Muscle of leg (tissue), 11 donors: Measurements from ENCODE around the gene ZNF57. TPM values are rescaled to one million over a fixed set of nuclear protein-coding genes. Genes with fewer than 3 reads are reported as not detected.
"Not testable (repeated sequence)": the region's sequence is repeated elsewhere in the genome, so short reads cannot be mapped to it uniquely, and the experiment has no call there.

ENCODE experiments used
- DNase-seq: peaks from one replicate; pipeline ENCODE4 v3.0.0; 2013
- H3K27ac ChIP-seq: one replicate; pipeline ENCODE4 v1.5.1; 2013; ENCODE audit warnings: mild to moderate bottlenecking, low read length, control low read depth
- H3K27me3 ChIP-seq: one replicate; pipeline ENCODE4 v1.6.1; 2013; ENCODE audit warnings: low read length; ENCODE audit not compliant: control insufficient read depth, insufficient read depth
- H3K36me3 ChIP-seq: one replicate; pipeline ENCODE4 v1.6.1; 2013; ENCODE audit warnings: low read length; ENCODE audit not compliant: control insufficient read depth, insufficient read depth
- H3K4me1 ChIP-seq: one replicate; pipeline ENCODE4 v1.6.1; 2013; ENCODE audit warnings: low read length; ENCODE audit not compliant: control insufficient read depth, insufficient read depth
- H3K4me3 ChIP-seq: one replicate; pipeline ENCODE4 v1.5.1; 2013; ENCODE audit warnings: low read length, control low read depth
- H3K9me3 ChIP-seq: replicated peaks from 2 replicates; pipeline ENCODE4 v1.6.1; 2013; ENCODE audit warnings: low read depth, low read length; ENCODE audit not compliant: control insufficient read depth
- WGBS: methylation state at CpG from one replicate; pipeline ENCODE4 v1.1.5; 2013; ENCODE audit warnings: missing lambda C conversion rate; ENCODE audit not compliant: insufficient coverage; 5-methylcytosine and 5-hydroxymethylcytosine counted together
- polyA plus RNA-seq, 8 donors: library from polyadenylated mRNA; unstranded; fragments of 120-200 nt; gene quantifications; one replicate each; pipeline versions ENCODE4 v1.2.1 to v1.2.3, GENCODE V29; 2013; ENCODE audit warnings: inconsistent platforms in 1 of 8, low replicate concordance in 1 of 8; ENCODE audit not compliant: insufficient read length in 8 of 8, insufficient read depth in 1 of 8
- total RNA-seq: library from RNA; stranded (reverse); fragments of 120-200 nt; gene quantifications from one replicate; pipeline ENCODE4 v1.2.4, GENCODE V29; 2013

Gene ZNF57
- total and polyA plus RNA-seq, 9 donors, result 2.2 to 4.1 (median 3.5) TPM

DNA sequence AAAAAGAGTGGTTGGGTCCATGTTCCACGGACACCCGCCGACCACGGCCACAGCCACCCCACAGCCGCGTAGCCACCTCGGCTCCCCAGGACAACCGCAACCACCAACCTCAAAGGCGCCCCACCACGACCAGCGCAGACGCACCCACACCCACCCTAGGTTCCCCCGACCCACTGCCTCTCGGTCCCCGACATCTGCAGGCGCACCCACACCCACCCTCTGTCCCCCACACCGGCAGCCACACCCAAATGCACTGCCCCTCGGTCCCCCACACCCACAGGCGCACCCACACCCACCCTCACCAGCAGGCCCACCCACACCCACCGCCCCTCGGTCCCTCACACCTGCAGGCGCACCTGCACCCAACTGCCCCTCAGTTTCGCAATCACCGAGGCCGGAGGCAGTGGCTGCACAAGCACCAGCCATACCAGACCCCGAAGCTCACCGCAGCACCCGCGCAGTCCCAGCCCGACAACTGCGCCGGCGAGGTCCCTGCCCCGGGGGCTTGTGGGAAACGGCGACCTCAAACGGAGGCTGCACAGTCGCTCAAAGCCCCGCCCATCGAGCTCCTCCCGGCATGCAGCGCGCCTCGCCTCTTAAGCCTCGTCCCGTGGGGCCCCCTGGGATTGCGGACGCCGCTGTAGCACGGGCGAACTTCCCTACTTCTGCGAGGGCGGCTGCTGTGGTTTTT lies 25.8 kb downstream of the ZNF57 start:
- Histone ChIP-seq H3K4me1 (peaks cover 8% of the 10 kb centered on the region), H3K36me3 (peaks cover 7% of the 10 kb centered on the region), H3K9me3 (peaks cover 5% of the 10 kb centered on the region), H3K4me3 (no peak overlapping the region), H3K27me3 (no peaks in the 10 kb centered on the region), H3K27ac (no peak overlapping the region)
- no peak for DNase-seq
- WGBS, result 77% methylated on average over 47 of the region's 53 CpGs

DNA sequence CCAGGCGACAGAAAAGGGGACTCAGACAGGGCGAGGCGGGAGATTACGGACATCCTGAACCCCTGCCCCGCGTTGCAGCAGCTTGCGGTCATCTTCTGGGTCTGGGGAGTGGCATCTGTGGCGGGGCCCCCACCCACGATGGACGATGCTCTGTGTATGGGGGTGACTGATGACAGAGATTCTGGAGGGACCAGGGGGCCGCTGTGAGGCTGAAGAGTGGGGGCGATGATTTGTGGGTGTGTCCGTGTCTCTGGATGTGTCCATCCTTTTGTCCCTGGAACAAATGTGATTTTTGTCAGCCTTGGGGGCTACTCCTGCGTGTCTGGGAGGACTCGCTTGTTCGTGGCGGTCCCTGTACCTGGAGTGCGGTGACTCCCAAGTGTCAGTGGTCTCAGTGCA lies 26.3 kb downstream of the ZNF57 start:
- Histone ChIP-seq H3K27ac (no peak overlapping the region), H3K9me3 (peaks cover 5% of the 10 kb centered on the region), H3K27me3 (no peaks in the 10 kb centered on the region), H3K36me3 (peaks cover 7% of the 10 kb centered on the region), H3K4me1 (peaks cover 8% of the 10 kb centered on the region), H3K4me3 (no peak overlapping the region)
- no peak for DNase-seq
- 90% methylated on average over 16 of the region's 18 CpGs for WGBS

DNA sequence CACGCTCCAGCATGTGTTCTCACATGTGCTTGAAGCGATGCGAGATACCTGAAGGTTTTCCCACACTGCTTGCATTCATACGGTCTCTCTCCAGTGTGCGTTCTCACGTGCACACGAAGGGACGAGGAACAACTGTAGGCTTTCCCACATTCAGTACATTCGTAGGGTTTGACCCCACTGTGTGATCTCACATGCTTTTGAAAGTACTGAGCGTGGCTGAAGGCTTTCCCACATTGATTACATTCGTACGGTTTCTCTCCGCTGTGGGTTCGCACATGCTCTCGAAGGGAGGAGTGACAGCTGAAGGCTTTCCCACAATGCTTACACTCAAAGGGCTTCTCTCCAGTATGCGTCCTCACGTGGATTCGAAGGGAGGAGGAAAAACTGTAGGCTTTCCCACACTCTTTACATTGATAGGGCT lies 32.8 kb downstream of the ZNF57 start:
- no peak for DNase-seq
- Histone ChIP-seq H3K9me3 (peaks cover 42% of the 10 kb centered on the region), H3K36me3 (peaks cover 54% of the 10 kb centered on the region), H3K4me1 (no peaks in the 10 kb centered on the region), H3K4me3 (no peak overlapping the region), H3K27ac (no peak overlapping the region), H3K27me3 (no peaks in the 10 kb centered on the region)
- WGBS, result 97% methylated on average over 15 of the region's 18 CpGs

DNA sequence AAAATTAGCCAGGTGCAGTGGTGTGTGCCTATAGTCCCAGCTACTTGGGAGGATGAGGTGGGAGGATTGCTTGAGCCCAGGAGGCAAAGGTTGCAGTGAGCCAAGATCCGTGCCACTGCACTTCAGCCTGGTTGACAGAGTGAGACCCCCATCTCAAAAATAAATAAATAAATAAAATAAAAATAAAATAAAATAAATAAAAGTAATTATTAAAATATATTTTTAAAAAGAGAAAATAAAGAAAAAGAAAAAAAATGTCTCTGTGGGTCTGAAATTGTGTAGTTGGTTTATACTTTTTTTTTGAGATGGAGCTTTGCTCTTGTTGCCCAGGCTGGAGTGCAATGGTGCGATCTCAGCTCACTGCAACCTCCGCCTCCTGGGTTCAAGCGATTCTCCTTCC lies 35.1 kb downstream of the ZNF57 start:
- not testable (repeated sequence) for H3K4me1 ChIP-seq, DNase-seq, H3K4me3 ChIP-seq, H3K27me3 ChIP-seq, H3K27ac ChIP-seq
- peaks cover 60% of the 10 kb centered on the region for H3K36me3 ChIP-seq
- peaks cover 41% of the 10 kb centered on the region for H3K9me3 ChIP-seq
- WGBS, result no CpG with 5 or more reads among the region's 4 CpGs

DNA sequence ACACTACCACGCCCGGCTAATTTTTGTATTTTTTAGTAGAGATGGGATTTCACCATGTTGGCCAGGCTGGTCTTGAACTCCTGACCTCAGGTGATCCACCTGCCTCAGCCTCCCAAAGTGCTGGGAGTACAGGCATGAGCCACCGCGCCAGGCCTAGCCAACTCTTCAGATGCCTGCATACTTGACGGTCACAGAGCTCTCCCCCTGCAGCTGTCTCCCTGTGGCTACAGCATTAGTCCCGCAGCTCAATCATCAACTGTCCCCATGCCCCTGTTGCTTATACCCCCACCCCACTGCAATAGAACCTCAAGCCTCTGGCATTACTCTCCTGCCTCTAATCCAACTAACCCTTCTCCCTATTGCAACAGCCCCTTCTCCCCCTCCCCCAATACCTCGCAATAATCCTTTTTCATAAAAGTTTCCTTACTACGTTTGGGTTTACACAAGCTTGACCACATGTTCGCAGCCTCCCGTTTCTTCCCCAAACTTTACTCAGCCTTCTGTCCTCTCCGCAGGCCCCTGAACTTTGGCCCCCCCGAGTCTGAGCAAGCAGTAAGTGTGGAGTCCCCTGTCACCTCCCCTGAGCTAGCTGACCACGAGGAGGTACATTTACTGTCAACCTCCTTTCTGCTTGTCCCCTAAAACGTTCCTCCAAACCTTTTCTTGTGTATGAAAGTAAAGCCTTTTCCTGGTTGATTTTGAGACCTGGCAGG lies 42.4 kb downstream of the ZNF57 start:
- H3K4me3 ChIP-seq, result no peak overlapping the region
- 77% methylated on average over 9 of the region's 14 CpGs for WGBS
- peaks cover 11% of the 10 kb centered on the region for H3K36me3 ChIP-seq
- H3K27me3 ChIP-seq, result no peaks in the 10 kb centered on the region
- no peaks in the 10 kb centered on the region for H3K9me3 ChIP-seq
- H3K27ac ChIP-seq, result peak overlapping the region; percentile 29
- H3K4me1 ChIP-seq, result peaks cover 20% of the 10 kb centered on the region
- DNase-seq, result no peak

DNA sequence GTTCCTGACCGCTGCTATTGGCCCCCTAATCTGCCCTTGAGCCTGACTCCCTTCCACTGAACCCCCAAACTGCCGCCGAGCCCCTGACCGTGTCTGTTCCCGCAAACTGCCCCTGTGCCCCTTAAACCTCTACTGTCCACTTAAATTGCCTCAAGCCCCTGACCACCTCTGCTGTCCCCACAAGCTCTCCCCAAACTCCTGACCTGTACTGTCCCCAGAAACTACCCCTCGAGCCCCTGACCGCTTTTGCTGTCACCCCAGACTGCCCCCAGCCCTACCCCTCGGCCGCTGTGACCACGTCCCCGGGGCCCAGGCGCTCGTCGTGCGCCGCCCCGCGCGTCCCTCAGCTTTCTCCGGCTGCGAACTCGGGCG lies 43.7 kb downstream of the ZNF57 start:
- peaks cover 25% of the 10 kb centered on the region for H3K4me1 ChIP-seq
- H3K36me3 ChIP-seq, result peaks cover 6% of the 10 kb centered on the region
- WGBS, result 0% methylated on average over 23 of the region's 23 CpGs
- no peaks in the 10 kb centered on the region for H3K9me3 ChIP-seq
- no peak for DNase-seq
- peak overlapping the region; percentile 87 for H3K4me3 ChIP-seq
- H3K27ac ChIP-seq, result peak overlapping the region; percentile 38
- no peaks in the 10 kb centered on the region for H3K27me3 ChIP-seq

DNA sequence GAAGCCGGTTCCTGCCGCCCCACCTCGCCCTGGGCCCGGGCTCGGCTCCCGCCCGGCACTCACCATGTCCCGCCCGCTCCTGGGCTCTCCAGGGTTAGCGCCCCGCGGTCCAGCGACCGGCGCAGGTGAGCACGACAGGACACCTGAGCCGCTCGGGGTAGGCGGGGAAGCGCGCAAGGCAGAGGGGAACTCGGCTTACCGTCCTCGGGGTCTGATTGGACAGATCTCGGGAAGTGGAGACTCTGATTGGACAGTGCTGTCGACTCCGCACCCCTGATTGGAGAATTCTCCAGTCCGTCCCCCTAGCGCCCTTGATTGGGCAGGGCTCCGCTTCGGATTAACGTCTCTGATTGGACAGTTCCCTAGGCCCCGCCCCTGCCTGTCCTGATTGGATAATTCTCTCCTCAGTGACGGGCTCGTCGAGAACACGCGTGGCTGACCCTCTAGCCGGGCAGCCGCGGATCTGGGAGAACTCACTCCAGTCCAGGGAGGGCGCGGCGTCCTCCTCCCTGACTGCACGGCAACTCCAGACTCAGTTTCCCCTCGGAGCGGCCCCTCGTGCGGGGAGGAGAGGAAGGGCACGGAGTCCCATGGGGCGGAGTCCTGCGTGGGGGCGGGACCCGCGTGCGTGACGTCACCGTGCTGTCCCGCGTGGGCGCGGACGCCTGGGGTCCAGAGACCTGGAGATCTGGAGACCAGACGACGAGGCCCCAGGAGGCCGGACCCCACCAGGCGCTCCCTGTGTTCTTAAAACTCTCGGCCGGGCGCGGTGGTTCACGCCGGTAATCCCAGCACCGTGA lies 44.2 kb downstream of the ZNF57 start, which contains the start of gene ZNF77:
ZNF77 (minus strand) TSS at position 197 of the 800 bp plus-strand sequence; CDS start at position 66, 131 bp downstream.
- Histone ChIP-seq H3K27ac (peak within 1 kb of the TSS; percentile 87), H3K9me3 (no peaks in the 10 kb centered on the region), H3K4me1 (peaks cover 29% of the 10 kb centered on the region), H3K36me3 (peaks cover 2% of the 10 kb centered on the region), H3K27me3 (no peaks in the 10 kb centered on the region), H3K4me3 (peak within 1 kb of the TSS; percentile 87)
- under 1% methylated on average over 69 of the region's 74 CpGs for WGBS
- peak; percentile 100 for DNase-seq

DNA sequence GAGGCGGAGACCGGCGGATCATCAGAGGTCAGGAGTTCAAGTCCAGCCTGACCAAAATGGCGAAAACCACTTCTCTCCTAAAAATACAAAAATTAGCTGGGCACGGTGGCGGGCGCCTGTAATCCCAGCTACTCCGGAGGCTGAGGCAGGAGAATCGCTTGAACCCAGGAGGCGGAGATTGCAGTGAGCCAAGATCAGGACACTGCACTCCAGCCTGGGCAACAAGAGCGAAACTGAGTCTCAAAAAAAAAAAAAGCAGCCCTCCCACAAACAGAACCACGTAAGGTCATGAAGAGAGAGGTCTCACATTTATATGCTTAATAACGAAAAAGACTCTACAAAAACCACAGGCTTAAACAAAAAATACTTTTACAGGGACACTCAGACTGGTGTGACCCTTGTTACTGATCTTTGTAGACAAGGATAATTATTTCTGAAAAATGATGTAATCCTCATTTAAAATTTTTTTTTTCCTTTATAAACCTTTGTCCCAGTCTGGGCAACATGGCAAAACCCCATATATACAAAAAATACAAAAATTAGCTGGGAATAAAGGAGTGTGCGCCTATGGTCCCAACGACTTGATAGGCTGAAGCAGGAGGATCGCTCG lies 45.0 kb downstream of the ZNF57 start:
- Histone ChIP-seq H3K4me3 (peak overlapping the region; percentile 87), H3K4me1 (peaks cover 29% of the 10 kb centered on the region), H3K36me3 (peaks cover 2% of the 10 kb centered on the region), H3K27me3 (no peaks in the 10 kb centered on the region), H3K27ac (peak overlapping the region; percentile 87), H3K9me3 (no peaks in the 10 kb centered on the region)
- WGBS, result 27% methylated on average over 8 of the region's 17 CpGs
- DNase-seq, result no peak

DNA sequence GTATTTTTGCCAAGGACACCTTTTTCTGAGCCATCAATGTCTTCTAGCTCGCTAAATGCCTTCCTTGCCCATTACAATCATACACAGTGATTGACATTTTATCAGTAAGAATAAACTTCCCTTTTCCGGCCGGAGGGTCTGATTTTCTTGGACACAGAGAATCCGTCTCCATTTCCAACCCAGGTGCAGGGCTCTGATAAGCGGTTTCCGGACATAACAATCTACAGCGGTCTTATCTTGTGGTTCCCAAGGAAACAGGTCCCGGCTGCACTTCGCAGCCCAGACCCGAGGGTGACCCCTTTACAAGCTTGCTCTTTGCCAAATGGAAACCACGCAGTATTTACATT lies 49.2 kb downstream of the ZNF57 start:
- Histone ChIP-seq H3K27me3 (no peaks in the 10 kb centered on the region), H3K27ac (peak overlapping the region; percentile 97), H3K36me3 (peaks cover 2% of the 10 kb centered on the region), H3K4me1 (peaks cover 13% of the 10 kb centered on the region), H3K9me3 (no peaks in the 10 kb centered on the region), H3K4me3 (peak overlapping the region; percentile 82)
- DNase-seq, result peak; percentile 74
- 0% methylated on average over 11 of the region's 11 CpGs for WGBS
